Endothelial cell of umbilical vein (primary cell): ENCODE data around the gene PTPRK. TPM values are rescaled to one million over a fixed set of nuclear protein-coding genes. Genes with fewer than 3 reads are reported as not detected.

Experiments used
- BruUV-seq: library from RNA; stranded (reverse); fragments of 400-500 nt; replicated peaks from 2 replicates; lab custom pipeline; 2021; lab: Mats Ljungman, UMichigan
- CTCF ChIA-PET: fragments of 300-600, 350-600 bp; sonication (Branson Sonifier 250); formaldehyde crosslinking; loops from one replicate; lab custom pipeline; 2021; ENCODE audit warnings: antibody characterized with exemption, inconsistent platforms; lab: Charles Lee
- POLR2A ChIA-PET: fragments of 300-600, 350-600 bp; sonication (Branson Sonifier 250); formaldehyde crosslinking; loops from one replicate; lab custom pipeline; 2021; ENCODE audit warnings: antibody characterized with exemption, inconsistent platforms; lab: Charles Lee
- DNase-seq: peaks from one replicate; pipeline ENCODE4 v3.0.0-alpha.2; 2011; ENCODE audit warnings: low read depth, low spot score
- FAIRE-seq: peaks from 2 replicates; lab custom pipeline; 2011; peaks lifted over from hg19 to GRCh38; lab: Jason Lieb, UNC
- H2AFZ ChIP-seq: 2 replicates; pipeline ENCODE4 v1.6.0; 2012; ENCODE audit warnings: low read depth, low read length, control low read depth, inconsistent platforms
- H3K27ac ChIP-seq: 2 replicates; pipeline ENCODE4 v1.5.1; 2011; ENCODE audit warnings: low read depth, mild to moderate bottlenecking, control low read depth, low read length, moderate library complexity; ENCODE audit not compliant: insufficient read depth
- H3K27me3 ChIP-seq, 2 experiments: 2 replicates each; pipeline versions ENCODE4 v1.6.0 to v1.6.1; 2011; ENCODE audit warnings: low read length in 2 of 2, mixed read lengths in 1 of 2; ENCODE audit not compliant: control insufficient read depth in 2 of 2, insufficient read depth in 2 of 2
- H3K36me3 ChIP-seq, 2 experiments: 2 replicates in 1 of 2; 3 replicates in 1 of 2; pipeline ENCODE4 v1.5.1; 2011; ENCODE audit warnings: low read length in 2 of 2, mild to moderate bottlenecking in 1 of 2, moderate library complexity in 1 of 2; ENCODE audit not compliant: control insufficient read depth in 2 of 2, insufficient read depth in 2 of 2; ENCODE audit errors: extremely low read depth in 1 of 2
- H3K4me1 ChIP-seq: 3 replicates; pipeline ENCODE4 v1.5.1; 2011; ENCODE audit warnings: mild to moderate bottlenecking, low read length; ENCODE audit not compliant: control insufficient read depth, insufficient read depth; ENCODE audit errors: extremely low read depth
- H3K4me2 ChIP-seq: 2 replicates; pipeline ENCODE4 v1.6.1; 2011; ENCODE audit warnings: low read length, control low read depth, mixed read lengths; ENCODE audit not compliant: insufficient read depth
- H3K4me3 ChIP-seq, 3 experiments: fragments of 200-600 bp in 1 of 3; sonication (generic), shearing (Covaris generic) in 1 of 3; replicated peaks in 1 of 3; 2 replicates each; pipeline ENCODE4 v1.5.1; 2011 to 2016; ENCODE audit warnings: control low read depth in 3 of 3, low read length in 3 of 3, mild to moderate bottlenecking in 2 of 3, inconsistent platforms in 1 of 3, low read depth in 1 of 3, moderate library complexity in 1 of 3; ENCODE audit not compliant: insufficient read depth in 1 of 3
- H3K79me2 ChIP-seq: 2 replicates; pipeline ENCODE4 v1.6.0; 2012; ENCODE audit warnings: low read length, inconsistent platforms; ENCODE audit not compliant: control insufficient read depth, insufficient read depth
- H3K9ac ChIP-seq: replicated peaks from 2 replicates; pipeline ENCODE3; 2011; ENCODE audit warnings: low read length, control low read depth; ENCODE audit not compliant: insufficient read depth; ENCODE audit errors: extremely low read depth
- H3K9me1 ChIP-seq: replicated peaks from 3 replicates; pipeline ENCODE4 v1.6.0; 2011; ENCODE audit warnings: mild to moderate bottlenecking, low read length; ENCODE audit not compliant: control insufficient read depth, insufficient read depth; ENCODE audit errors: extremely low read depth
- H3K9me3 ChIP-seq: replicated peaks from 2 replicates; pipeline ENCODE4 v1.5.1; 2012; ENCODE audit warnings: low read length, inconsistent platforms; ENCODE audit not compliant: control insufficient read depth, insufficient read depth
- H4K20me1 ChIP-seq: replicated peaks from 2 replicates; pipeline ENCODE3; 2011; ENCODE audit warnings: mild to moderate bottlenecking, low read length; ENCODE audit not compliant: control insufficient read depth, insufficient read depth; ENCODE audit errors: extremely low read depth
- EZH2 ChIP-seq: IDR thresholded peaks from 2 replicates; pipeline ENCODE4 v1.6.1; 2012; ENCODE audit warnings: borderline replicate concordance, low read depth, mild to moderate bottlenecking, moderate library complexity, low read length, inconsistent platforms; ENCODE audit not compliant: severe bottlenecking
- FOS ChIP-seq: IDR thresholded peaks from 2 replicates; pipeline ENCODE4 v1.6.1; 2011; ENCODE audit warnings: mild to moderate bottlenecking, low read length, moderate library complexity, borderline replicate concordance; ENCODE audit not compliant: insufficient read depth
- GATA2 ChIP-seq: IDR thresholded peaks from 2 replicates; pipeline ENCODE4 v1.7.0; 2011; ENCODE audit warnings: low read depth, mild to moderate bottlenecking, moderate library complexity, mixed read lengths, low read length; ENCODE audit not compliant: insufficient read length, insufficient read depth
- JUN ChIP-seq: IDR thresholded peaks from 2 replicates; pipeline ENCODE4 v1.6.1; 2011; ENCODE audit warnings: borderline replicate concordance, low read depth; ENCODE audit not compliant: insufficient read length, insufficient read depth
- MYC ChIP-seq: IDR thresholded peaks from one replicate; pipeline ENCODE4 v1.6.1; 2011; ENCODE audit warnings: mild to moderate bottlenecking, low read depth, low read length
- POLR2A ChIP-seq: IDR thresholded peaks from 2 replicates; pipeline ENCODE4 v1.6.1; 2012; ENCODE audit warnings: low read depth, mild to moderate bottlenecking, control low read depth, low read length
- POLR2AphosphoS5 ChIP-seq: IDR thresholded peaks from 2 replicates; pipeline ENCODE4 v1.6.1; 2012; ENCODE audit warnings: low read depth, mild to moderate bottlenecking, control low read depth, low read length, moderate library complexity; ENCODE audit not compliant: insufficient read depth
- dilution Hi-C: fragments of 300-500 bp; cut with MboI; formaldehyde crosslinking; loops from one replicate; pipeline ENCODE4 v1.15.0; 2019; ENCODE audit warnings: low sequenced_read_pairs; ENCODE audit not compliant: extremely low pct_ligation_motif_present
- intact Hi-C: fragments of 100-400 bp; cut with micrococcal nuclease; formaldehyde crosslinking; loops from one replicate; pipeline ENCODE4 v1.10.0; 2022
- polyA plus RNA-seq, 4 experiments: library from polyadenylated mRNA; depleted of rRNA in 3 of 4; stranded (reverse) in 3 of 4; unstranded in 1 of 4; fragments of >200 nt; gene quantifications; 2 replicates each; pipeline versions ENCODE4 v1.2.1 to v1.2.3, GENCODE V29; 2011 to 2012; ENCODE audit warnings: missing spikeins in 1 of 4
- total RNA-seq: library from RNA; stranded (reverse); gene quantifications from 2 replicates; pipeline ENCODE4 v1.2.3, GENCODE V29; 2021
- TF ChIP-seq, protein P1 (sequence below): IDR thresholded peaks from 2 replicates; pipeline ENCODE4 v1.6.1; 2011; ENCODE audit not compliant: insufficient read depth, insufficient read length
- TF ChIP-seq, protein P2 (sequence below), 2 donors: IDR thresholded peaks; 1 replicate in 1 of 2; 2 replicates in 1 of 2; pipeline ENCODE4 v1.5.1; 2011; ENCODE audit warnings: low read length in 2 of 2, mild to moderate bottlenecking in 2 of 2, moderate library complexity in 2 of 2, control low read depth in 1 of 2, inconsistent platforms in 1 of 2, low read depth in 1 of 2; ENCODE audit not compliant: insufficient read depth in 1 of 2; ENCODE audit errors: extremely low read depth in 1 of 2

PTPRK gene
- total and polyA plus RNA-seq, 2 donors (not counting 3 experiments of a cell fraction or from before 2014, with no cell fraction given), result 15.2 to 74.0 TPM

GRCh38 chr6:128141932-128142331 is 378.5 kb downstream of the PTPRK start:
- Histone ChIP-seq H3K4me3 (no peak overlapping the region), H3K9me1 (no peaks in the 10 kb centered on the region), H3K9me3 (no peaks in the 10 kb centered on the region), H3K27ac (no peak overlapping the region), H3K79me2 (no peaks in the 10 kb centered on the region), H4K20me1 (no peaks in the 10 kb centered on the region), H3K4me1 (no peaks in the 10 kb centered on the region), H3K27me3 (no peaks in the 10 kb centered on the region), H2AFZ (no peak overlapping the region), H3K9ac (no peak overlapping the region), H3K36me3 (peaks cover 0 to 2% of the 10 kb centered on the region in 2 experiments), H3K4me2 (no peak overlapping the region)
- dilution Hi-C loops (no loop called here), intact Hi-C loops (no loop called here)
- FAIRE-seq, result no peak
- TF ChIP-seq MYC (no peak), GATA2 (no peak), POLR2A (no peak), POLR2AphosphoS5 (no peak), EZH2 (no peak), JUN (no peak), FOS (no peak)
- TF ChIP-seq, protein P1, sequence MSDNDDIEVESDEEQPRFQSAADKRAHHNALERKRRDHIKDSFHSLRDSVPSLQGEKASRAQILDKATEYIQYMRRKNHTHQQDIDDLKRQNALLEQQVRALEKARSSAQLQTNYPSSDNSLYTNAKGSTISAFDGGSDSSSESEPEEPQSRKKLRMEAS, result no peak
- TF ChIP-seq, protein P2, sequence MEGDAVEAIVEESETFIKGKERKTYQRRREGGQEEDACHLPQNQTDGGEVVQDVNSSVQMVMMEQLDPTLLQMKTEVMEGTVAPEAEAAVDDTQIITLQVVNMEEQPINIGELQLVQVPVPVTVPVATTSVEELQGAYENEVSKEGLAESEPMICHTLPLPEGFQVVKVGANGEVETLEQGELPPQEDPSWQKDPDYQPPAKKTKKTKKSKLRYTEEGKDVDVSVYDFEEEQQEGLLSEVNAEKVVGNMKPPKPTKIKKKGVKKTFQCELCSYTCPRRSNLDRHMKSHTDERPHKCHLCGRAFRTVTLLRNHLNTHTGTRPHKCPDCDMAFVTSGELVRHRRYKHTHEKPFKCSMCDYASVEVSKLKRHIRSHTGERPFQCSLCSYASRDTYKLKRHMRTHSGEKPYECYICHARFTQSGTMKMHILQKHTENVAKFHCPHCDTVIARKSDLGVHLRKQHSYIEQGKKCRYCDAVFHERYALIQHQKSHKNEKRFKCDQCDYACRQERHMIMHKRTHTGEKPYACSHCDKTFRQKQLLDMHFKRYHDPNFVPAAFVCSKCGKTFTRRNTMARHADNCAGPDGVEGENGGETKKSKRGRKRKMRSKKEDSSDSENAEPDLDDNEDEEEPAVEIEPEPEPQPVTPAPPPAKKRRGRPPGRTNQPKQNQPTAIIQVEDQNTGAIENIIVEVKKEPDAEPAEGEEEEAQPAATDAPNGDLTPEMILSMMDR (IDR thresholded peaks at IDR 0.05; ENCODE audit: extremely low read depth in 1 of 2, insufficient read depth in 1 of 2, low read depth in 1 of 2, low read length in 2 of 2), result no peak
- no TSS peak for BruUV-seq
- CTCF ChIA-PET, result interaction anchor here (1.8 kb wide), 1 partner anchor 17 kb away, joined by 3 read pairs; no protein-coding TSS in a partner anchor
- DNase-seq, result no peak
- POLR2A ChIA-PET, result no interaction called here
